Cardiac muscle cell (in vitro differentiated cells and primary cell): ENCODE results near the gene TRAPPC13. TPM values are rescaled to one million over a fixed set of nuclear protein-coding genes. Genes with fewer than 3 reads are reported as not detected.

ENCODE experiments used
- DNase-seq, 2 donors: peaks; one replicate each; pipeline versions ENCODE4 v3.0.0 to v3.0.0-alpha.2; 2010 to 2017; ENCODE audit warnings: low read depth in 1 of 2, low spot score in 1 of 2
- H3K27ac ChIP-seq: fragments of 200-600 bp; sonication (generic); 2 replicates; pipeline ENCODE4 v1.5.1; 2016
- H3K27me3 ChIP-seq: fragments of 200-600 bp; sonication (generic); 2 replicates; pipeline ENCODE4 v1.6.0; 2016; ENCODE audit warnings: control low read depth
- H3K36me3 ChIP-seq: fragments of 200-600 bp; sonication (generic); 2 replicates; pipeline ENCODE4 v1.5.1; 2016; ENCODE audit warnings: control low read depth
- H3K4me1 ChIP-seq: fragments of 200-600 bp; sonication (generic); 2 replicates; pipeline ENCODE4 v1.8.1; 2017; ENCODE audit warnings: low read depth, mild to moderate bottlenecking, mixed run types
- H3K4me3 ChIP-seq: fragments of 200-600 bp; sonication (generic); 2 replicates; pipeline ENCODE4 v1.5.1; 2016; ENCODE audit warnings: mild to moderate bottlenecking
- H3K9me3 ChIP-seq: fragments of 200-600 bp; sonication (generic); 2 replicates; pipeline ENCODE4 v1.5.1; 2017; ENCODE audit warnings: low read depth, mild to moderate bottlenecking, control low read depth
- CTCF ChIP-seq: IDR thresholded peaks from 2 replicates; pipeline ENCODE4 v1.5.1; 2012; ENCODE audit warnings: low read depth, mild to moderate bottlenecking, low read length
- polyA plus RNA-seq: library from polyadenylated mRNA; unstranded; fragments of >200 nt; fragmentation: Nextera tagmentation; extraction: Ambion mirVana; gene quantifications from 2 replicates; pipeline ENCODE4 v1.2.1, GENCODE V29; 2016
- total RNA-seq: library from RNA; depleted of rRNA; stranded (reverse); fragments of >200 nt; gene quantifications from 2 replicates; pipeline ENCODE4 v1.2.3, GENCODE V29; 2016

The TRAPPC13 gene
- total and polyA plus RNA-seq, 2 experiments from 2014 or later: 18.7 to 19.1 TPM

GRCh38 chr5:65693121-65693520, 68.3 kb downstream of the TRAPPC13 start:
- TF ChIP-seq CTCF: no peak
- no peak for DNase-seq
- Histone ChIP-seq H3K4me3 (no peak overlapping the region), H3K36me3 (no peaks in the 10 kb centered on the region), H3K9me3 (no peaks in the 10 kb centered on the region), H3K27ac (no peak overlapping the region), H3K27me3 (no peaks in the 10 kb centered on the region), H3K4me1 (no peaks in the 10 kb centered on the region)

GRCh38 chr5:65695162-65695755, 70.4 kb downstream of the TRAPPC13 start:
- Histone ChIP-seq H3K27ac (no peak overlapping the region), H3K9me3 (no peaks in the 10 kb centered on the region), H3K4me1 (no peaks in the 10 kb centered on the region), H3K4me3 (no peak overlapping the region), H3K27me3 (no peaks in the 10 kb centered on the region), H3K36me3 (no peaks in the 10 kb centered on the region)
- DNase-seq: no peak
- TF ChIP-seq CTCF: no peak

GRCh38 chr5:65695896-65696295, 71.1 kb downstream of the TRAPPC13 start:
- Histone ChIP-seq H3K4me1 (no peaks in the 10 kb centered on the region), H3K27me3 (no peaks in the 10 kb centered on the region), H3K4me3 (no peak overlapping the region), H3K36me3 (no peaks in the 10 kb centered on the region), H3K9me3 (no peaks in the 10 kb centered on the region), H3K27ac (no peak overlapping the region)
- no peak for TF ChIP-seq CTCF
- no peak for DNase-seq

- no peak for TF ChIP-seq CTCF
- Histone ChIP-seq H3K4me1 (no peaks in the 10 kb centered on the region), H3K9me3 (no peaks in the 10 kb centered on the region), H3K27me3 (no peaks in the 10 kb centered on the region), H3K27ac (no peak overlapping the region), H3K36me3 (no peaks in the 10 kb centered on the region), H3K4me3 (no peak overlapping the region)
- no peak for DNase-seq
Observed at GRCh38 chr5:65696892-65697291, 72.1 kb downstream of the TRAPPC13 start.

- Histone ChIP-seq H3K27ac (no peak overlapping the region), H3K27me3 (no peaks in the 10 kb centered on the region), H3K9me3 (no peaks in the 10 kb centered on the region), H3K36me3 (no peaks in the 10 kb centered on the region), H3K4me3 (no peak overlapping the region), H3K4me1 (no peaks in the 10 kb centered on the region)
- no peak for TF ChIP-seq CTCF
- DNase-seq: no peak
Observed at GRCh38 chr5:65699338-65699737, 74.5 kb downstream of the TRAPPC13 start.

GRCh38 chr5:65702036-65702435, 77.2 kb downstream of the TRAPPC13 start:
- TF ChIP-seq CTCF: no peak
- H3K27ac ChIP-seq: no peak overlapping the region

More at GRCh38 chr5:65702036-65702435, 77.2 kb downstream of the TRAPPC13 start:
- DNase-seq: no peak
- Histone ChIP-seq H3K9me3 (no peaks in the 10 kb centered on the region), H3K4me3 (no peak overlapping the region), H3K36me3 (no peaks in the 10 kb centered on the region), H3K4me1 (no peaks in the 10 kb centered on the region), H3K27me3 (no peaks in the 10 kb centered on the region)
